ENCODE measurements around the gene NXPH3. TPM values are rescaled to one million over a fixed set of nuclear protein-coding genes. Genes with fewer than 3 reads are reported as not detected.

The NXPH3 gene
- total and polyA plus RNA-seq, 2 of the 13 experiments (the other 11 are each of a cell fraction or from before 2014, with no cell fraction given), result 0.04 to 0.58 TPM

DNA sequence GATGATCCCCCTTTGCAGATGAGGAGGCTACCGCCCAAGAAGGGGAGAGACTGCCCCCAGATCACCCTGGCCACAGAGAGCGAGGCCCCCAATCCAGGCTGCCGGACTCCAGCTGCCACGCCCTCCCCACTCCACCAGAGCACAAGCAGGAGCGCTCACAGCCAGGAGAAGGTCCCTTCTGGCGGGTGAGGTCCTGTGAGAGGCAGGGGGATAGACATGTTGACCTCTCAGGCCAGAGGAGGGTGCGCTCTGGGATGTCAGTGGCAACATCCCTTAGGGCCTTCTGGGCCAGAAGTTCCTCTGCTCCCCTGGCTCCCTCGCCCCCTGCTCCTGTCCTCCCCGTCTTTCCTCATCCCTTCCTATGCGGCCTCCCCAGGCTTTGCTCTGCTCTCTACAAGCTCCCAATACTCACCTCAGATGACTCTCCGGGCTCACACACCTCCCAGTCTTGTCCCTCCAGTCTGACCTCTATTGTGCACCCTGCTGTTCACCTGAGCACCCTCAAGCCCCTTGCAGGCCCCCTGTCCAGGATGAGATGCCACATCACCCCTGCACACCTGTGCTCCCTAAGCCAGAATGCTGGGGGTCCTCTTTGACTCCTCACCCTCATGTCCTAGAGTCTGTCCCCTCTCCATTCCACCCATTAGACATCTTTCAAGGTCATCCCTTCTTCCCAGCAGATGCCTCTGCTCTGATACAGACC, 5.0 kb upstream of the NXPH3 start:
- Histone ChIP-seq H3K4me1 (ENCODE audit: insufficient read depth, low read length) (peaks cover 53% of the 10 kb centered on the region), H2AFZ (ENCODE audit: low read length) (peak overlapping the region; percentile 51), H3K27ac (ENCODE audit: extremely low read length, insufficient read depth, low read length) (no peak overlapping the region), H3K4me3 (replicated peaks in 1 of 3; ENCODE audit: insufficient read depth in 1 of 3, low read depth in 2 of 3, low read length in 3 of 3) (peak overlapping the region; percentile 50 to 82 (median 77)), H3K36me3 (replicated peaks in 1 of 2; ENCODE audit: control insufficient read depth in 1 of 2, insufficient read depth in 2 of 2, low read length in 2 of 2) (no peaks in the 10 kb centered on the region), H4K20me1 (ENCODE audit: insufficient read depth, low read length) (no peaks in the 10 kb centered on the region), H3K9ac (ENCODE audit: insufficient read depth, low read depth, low read length) (peak overlapping the region; percentile 43), H3K4me2 (ENCODE audit: low read depth, low read length) (peak overlapping the region; percentile 92), H3K79me2 (ENCODE audit: insufficient read depth, low read length) (no peaks in the 10 kb centered on the region), H3K9me3 (ENCODE audit: low read length) (no peaks in the 10 kb centered on the region), H3K27me3 (ENCODE audit: control insufficient read depth in 1 of 2, insufficient read depth in 2 of 2, low read length in 2 of 2) (peaks cover 0 to 49% of the 10 kb centered on the region in 2 experiments; a peak in 3 of 5 replicates)
- intact Hi-C loops (cut with micrococcal nuclease; ENCODE audit: unreplicated experiment) (loop anchor here (1.0 kb wide), 1 partner anchor 46 kb away; no protein-coding TSS in a partner anchor), in situ Hi-C loops (cut with HindIII; ENCODE audit: extremely low pct_ligation_motif_present, low pct_unique_long_range_greater_than_20kb) (no loop called here)
- ATAC-seq (peak; percentile 2), FAIRE-seq (no peak), DNase-seq (ENCODE audit: low spot score) (no peak)
- ChIA-PET POLR2A (interaction anchor here (0.7 to 3.2 kb wide), 8 partner anchors 25 to 194 kb away, joined by 3 to 11 read pairs (median 6); partner anchors contain the start of genes FAM117A, PHB1, SLC35B1 and SPOP), CTCF (ENCODE audit: low intra/inter-chr PET ratio, low total read pairs) (interaction anchor here (1.0 to 6.1 kb wide), 7 partner anchors 13 to 509 kb away, joined by 3 to 210 read pairs (median 9); partner anchors contain the start of gene SLC35B1)
- BruUV-seq (replicated peaks), result no TSS peak
- 26% methylated on average over 7 of the region's 11 CpGs for WGBS (ENCODE audit: low lambda C conversion rate)
- TF ChIP-seq WIZ (CRISPR knock-in tag; IDR thresholded peaks at IDR 0.05), result peak; percentile 1; the same call in 1 of the 2 replicates
- TF ChIP-seq RFX1 (IDR thresholded peaks at IDR 0.05), result no peak
- no peak for TF ChIP-seq ZNF224 (CRISPR knock-in tag; IDR thresholded peaks at IDR 0.05)
- TF ChIP-seq, protein P1, sequence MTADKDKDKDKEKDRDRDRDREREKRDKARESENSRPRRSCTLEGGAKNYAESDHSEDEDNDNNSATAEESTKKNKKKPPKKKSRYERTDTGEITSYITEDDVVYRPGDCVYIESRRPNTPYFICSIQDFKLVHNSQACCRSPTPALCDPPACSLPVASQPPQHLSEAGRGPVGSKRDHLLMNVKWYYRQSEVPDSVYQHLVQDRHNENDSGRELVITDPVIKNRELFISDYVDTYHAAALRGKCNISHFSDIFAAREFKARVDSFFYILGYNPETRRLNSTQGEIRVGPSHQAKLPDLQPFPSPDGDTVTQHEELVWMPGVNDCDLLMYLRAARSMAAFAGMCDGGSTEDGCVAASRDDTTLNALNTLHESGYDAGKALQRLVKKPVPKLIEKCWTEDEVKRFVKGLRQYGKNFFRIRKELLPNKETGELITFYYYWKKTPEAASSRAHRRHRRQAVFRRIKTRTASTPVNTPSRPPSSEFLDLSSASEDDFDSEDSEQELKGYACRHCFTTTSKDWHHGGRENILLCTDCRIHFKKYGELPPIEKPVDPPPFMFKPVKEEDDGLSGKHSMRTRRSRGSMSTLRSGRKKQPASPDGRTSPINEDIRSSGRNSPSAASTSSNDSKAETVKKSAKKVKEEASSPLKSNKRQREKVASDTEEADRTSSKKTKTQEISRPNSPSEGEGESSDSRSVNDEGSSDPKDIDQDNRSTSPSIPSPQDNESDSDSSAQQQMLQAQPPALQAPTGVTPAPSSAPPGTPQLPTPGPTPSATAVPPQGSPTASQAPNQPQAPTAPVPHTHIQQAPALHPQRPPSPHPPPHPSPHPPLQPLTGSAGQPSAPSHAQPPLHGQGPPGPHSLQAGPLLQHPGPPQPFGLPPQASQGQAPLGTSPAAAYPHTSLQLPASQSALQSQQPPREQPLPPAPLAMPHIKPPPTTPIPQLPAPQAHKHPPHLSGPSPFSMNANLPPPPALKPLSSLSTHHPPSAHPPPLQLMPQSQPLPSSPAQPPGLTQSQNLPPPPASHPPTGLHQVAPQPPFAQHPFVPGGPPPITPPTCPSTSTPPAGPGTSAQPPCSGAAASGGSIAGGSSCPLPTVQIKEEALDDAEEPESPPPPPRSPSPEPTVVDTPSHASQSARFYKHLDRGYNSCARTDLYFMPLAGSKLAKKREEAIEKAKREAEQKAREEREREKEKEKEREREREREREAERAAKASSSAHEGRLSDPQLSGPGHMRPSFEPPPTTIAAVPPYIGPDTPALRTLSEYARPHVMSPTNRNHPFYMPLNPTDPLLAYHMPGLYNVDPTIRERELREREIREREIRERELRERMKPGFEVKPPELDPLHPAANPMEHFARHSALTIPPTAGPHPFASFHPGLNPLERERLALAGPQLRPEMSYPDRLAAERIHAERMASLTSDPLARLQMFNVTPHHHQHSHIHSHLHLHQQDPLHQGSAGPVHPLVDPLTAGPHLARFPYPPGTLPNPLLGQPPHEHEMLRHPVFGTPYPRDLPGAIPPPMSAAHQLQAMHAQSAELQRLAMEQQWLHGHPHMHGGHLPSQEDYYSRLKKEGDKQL (CRISPR knock-in tag; IDR thresholded peaks at IDR 0.05; ENCODE audit: low read depth), result no peak
- TF ChIP-seq ZZZ3 (CRISPR knock-in tag; IDR thresholded peaks at IDR 0.05; ENCODE audit: borderline replicate concordance), result no peak; the same call in 1 of the 2 replicates
- TF ChIP-seq GPBP1L1 (CRISPR knock-in tag; IDR thresholded peaks at IDR 0.05), result no peak
- TF ChIP-seq GATAD1 (CRISPR knock-in tag; IDR thresholded peaks at IDR 0.05), result no peak
- TF ChIP-seq, protein P2, sequence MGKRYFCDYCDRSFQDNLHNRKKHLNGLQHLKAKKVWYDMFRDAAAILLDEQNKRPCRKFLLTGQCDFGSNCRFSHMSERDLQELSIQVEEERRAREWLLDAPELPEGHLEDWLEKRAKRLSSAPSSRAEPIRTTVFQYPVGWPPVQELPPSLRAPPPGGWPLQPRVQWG (CRISPR knock-in tag; IDR thresholded peaks at IDR 0.05; ENCODE audit: borderline replicate concordance, low read depth), result no peak
- TF ChIP-seq ZBTB42 (CRISPR knock-in tag; IDR thresholded peaks at IDR 0.05), result no peak
- TF ChIP-seq HNRNPK (IDR thresholded peaks at IDR 0.05; ENCODE audit: low read depth, low read length, poor library complexity, severe bottlenecking), result no peak
- 0 out of 2 replicates have a peak, but pooled peaks have one; percentile 10 for TF ChIP-seq IRF9 (CRISPR knock-in tag; IDR thresholded peaks at IDR 0.05; ENCODE audit: borderline replicate concordance)
- no peak for TF ChIP-seq ZNF766 (CRISPR knock-in tag; IDR thresholded peaks at IDR 0.05; ENCODE audit: borderline replicate concordance)

Data from HepG2 (cell line).